GM23248 (cell line): ENCODE results near the gene PRR29. TPM values are rescaled to one million over a fixed set of nuclear protein-coding genes. Genes with fewer than 3 reads are reported as not detected.
A peak's percentile ranks its signal among the peaks of the same experiment; 100 is the strongest.

Source experiments
- DNase-seq: peaks from one replicate; pipeline ENCODE4 v3.0.0-alpha.2; 2015
- H2AFZ ChIP-seq: fragments of 200-600 bp; sonication (generic); 2 replicates; pipeline ENCODE4 v1.6.1; 2016; ENCODE audit warnings: antibody characterized with exemption
- H3F3A ChIP-seq: fragments of 200-600 bp; sonication (generic); 2 replicates; pipeline ENCODE4 v1.6.1; 2016; ENCODE audit warnings: mild to moderate bottlenecking, antibody characterized with exemption, mixed run types; ENCODE audit not compliant: insufficient read depth
- H3K27ac ChIP-seq: fragments of 200-600 bp; sonication (generic); 2 replicates; pipeline ENCODE4 v1.5.1; 2016; ENCODE audit warnings: mild to moderate bottlenecking
- H3K27me3 ChIP-seq: fragments of 200-600 bp; sonication (generic); replicated peaks from 2 replicates; pipeline ENCODE4 v1.6.1; 2016; ENCODE audit warnings: mild to moderate bottlenecking; ENCODE audit not compliant: insufficient read depth
- H3K36me3 ChIP-seq: fragments of 200-600 bp; sonication (generic); 2 replicates; pipeline ENCODE4 v1.6.1; 2016; ENCODE audit warnings: low read depth, mild to moderate bottlenecking
- H3K4me1 ChIP-seq: fragments of 200-600 bp; sonication (generic); 2 replicates; pipeline ENCODE4 v1.6.1; 2016; ENCODE audit warnings: mild to moderate bottlenecking; ENCODE audit not compliant: insufficient read depth
- H3K4me2 ChIP-seq: fragments of 200-600 bp; sonication (generic); one replicate; pipeline ENCODE4 v1.6.1; 2016; ENCODE audit warnings: mild to moderate bottlenecking; ENCODE audit not compliant: unreplicated experiment
- H3K4me3 ChIP-seq: fragments of 200-600 bp; sonication (generic); 2 replicates; pipeline ENCODE4 v1.5.1; 2016; ENCODE audit warnings: mild to moderate bottlenecking
- H3K79me2 ChIP-seq: fragments of 200-600 bp; sonication (generic); 2 replicates; pipeline ENCODE4 v1.6.1; 2016; ENCODE audit warnings: mild to moderate bottlenecking; ENCODE audit not compliant: insufficient read depth
- H3K9ac ChIP-seq: fragments of 200-600 bp; sonication (generic); 2 replicates; pipeline ENCODE4 v1.6.1; 2016; ENCODE audit warnings: mild to moderate bottlenecking
- H3K9me2 ChIP-seq: fragments of 200-600 bp; sonication (generic); 2 replicates; pipeline ENCODE4 v1.6.1; 2016; ENCODE audit warnings: mixed run types, mild to moderate bottlenecking, moderate library complexity; ENCODE audit not compliant: insufficient read depth
- H3K9me3 ChIP-seq: fragments of 200-600 bp; sonication (generic); one replicate; pipeline ENCODE4 v1.6.1; 2017; ENCODE audit warnings: low read depth
- H4K20me1 ChIP-seq: fragments of 200-600 bp; sonication (generic); 2 replicates; pipeline ENCODE4 v1.6.0; 2016; ENCODE audit not compliant: insufficient read depth
- EZH2 ChIP-seq: fragments of 200-600 bp; sonication (generic); IDR thresholded peaks from 2 replicates; pipeline ENCODE4 v1.6.1; 2018; ENCODE audit warnings: antibody characterized with exemption, mild to moderate bottlenecking; ENCODE audit not compliant: insufficient read depth, poor library complexity, severe bottlenecking
- EZH2phosphoT487 ChIP-seq: fragments of 200-600 bp; sonication (generic); IDR thresholded peaks from 2 replicates; pipeline ENCODE4 v1.6.1; 2018; ENCODE audit warnings: antibody characterized with exemption, moderate library complexity, mild to moderate bottlenecking, low read depth; ENCODE audit not compliant: insufficient read depth
- WGBS, 2 experiments: methylation state at CpG; one replicate each; pipeline ENCODE4 v1.1.6; 2015 to 2017; ENCODE audit warnings: low lambda C conversion rate in 2 of 2, low coverage in 1 of 2; ENCODE audit errors: missing lambda C conversion rate in 2 of 2; 5-methylcytosine and 5-hydroxymethylcytosine counted together
- in situ Hi-C: fragments of 300-500 bp; cut with MboI; formaldehyde crosslinking; loops from 2 replicates; pipeline ENCODE4 v1.15.0; 2020
- polyA plus RNA-seq: library from polyadenylated mRNA; unstranded; fragments of >200 nt; fragmentation: Nextera tagmentation; extraction: Ambion mirVana; gene quantifications from 2 replicates; pipeline ENCODE4 v1.2.1, GENCODE V29; 2016
- total RNA-seq: library from RNA; depleted of rRNA; stranded (reverse); fragments of >200 nt; shearing (Covaris generic); gene quantifications from 2 replicates; pipeline ENCODE4 v1.2.3, GENCODE V29; 2014

Gene PRR29
- total and polyA plus RNA-seq, 2 experiments from 2014 or later, result not detected

DNA sequence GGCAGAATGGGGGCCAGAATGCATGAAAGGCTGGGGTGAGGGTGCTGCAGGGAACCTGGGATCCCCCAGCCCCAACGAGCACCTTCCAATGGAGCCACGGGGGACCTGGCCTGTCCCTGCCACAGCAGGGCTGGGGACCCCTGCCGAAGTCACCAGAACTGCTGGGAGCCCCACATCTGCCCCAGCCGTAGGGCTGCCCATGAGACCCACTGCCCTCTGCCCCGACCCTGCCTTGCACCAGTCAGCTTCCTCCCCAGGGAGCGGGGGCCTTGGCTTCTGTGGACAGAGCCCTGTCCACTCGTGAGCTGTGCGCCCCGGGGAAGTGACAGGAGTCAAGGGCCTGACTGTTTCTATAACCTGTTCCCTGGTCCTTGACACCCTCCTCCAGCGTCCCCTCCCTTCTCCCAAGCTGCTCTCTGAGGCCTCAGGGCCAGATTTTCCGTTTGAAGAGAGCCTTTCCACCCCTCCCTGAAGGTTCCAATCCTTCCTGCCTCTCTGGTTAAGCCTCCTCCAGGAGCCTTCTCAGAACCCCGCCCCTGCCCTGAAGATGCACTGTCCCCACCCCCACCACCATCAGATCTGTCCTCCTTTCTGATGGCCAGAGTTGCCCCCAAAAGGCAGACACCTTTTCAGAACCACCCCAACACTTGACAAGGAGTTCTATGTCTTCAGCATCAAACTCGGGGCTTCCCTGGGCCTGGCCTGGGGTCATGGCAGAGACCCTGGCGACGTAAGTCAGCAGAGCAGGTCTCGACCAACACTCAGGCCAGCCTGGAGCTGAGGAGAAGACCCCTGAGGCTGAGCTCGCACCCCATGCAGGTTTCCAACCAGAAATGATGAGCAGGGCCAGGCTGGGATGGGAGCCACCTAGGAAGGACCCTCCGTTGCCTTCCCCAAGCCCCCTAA lies 10.7 kb upstream of the PRR29 start:
- H2AFZ ChIP-seq, result no peak overlapping the region
- no peak overlapping the region for H3K4me3 ChIP-seq
- no peaks in the 10 kb centered on the region for H3K36me3 ChIP-seq
- H3K9me2 ChIP-seq, result no peaks in the 10 kb centered on the region
- DNase-seq, result no peak
- in situ Hi-C loops, result no loop called here
- H3K79me2 ChIP-seq, result no peaks in the 10 kb centered on the region
- no peaks in the 10 kb centered on the region for H4K20me1 ChIP-seq
- H3K27me3 ChIP-seq, result peaks cover 13% of the 10 kb centered on the region
- 81 to 83% methylated on average over 15 to 18 of the region's 18 CpGs for WGBS, 2 experiments
- H3K9ac ChIP-seq, result no peak overlapping the region
- no peaks in the 10 kb centered on the region for H3F3A ChIP-seq
- H3K4me2 ChIP-seq, result no peak overlapping the region
- H3K9me3 ChIP-seq, result no peaks in the 10 kb centered on the region
- TF ChIP-seq EZH2 (no peak), EZH2phosphoT487 (no peak)
- peaks cover 13% of the 10 kb centered on the region for H3K4me1 ChIP-seq
- no peak overlapping the region for H3K27ac ChIP-seq

DNA sequence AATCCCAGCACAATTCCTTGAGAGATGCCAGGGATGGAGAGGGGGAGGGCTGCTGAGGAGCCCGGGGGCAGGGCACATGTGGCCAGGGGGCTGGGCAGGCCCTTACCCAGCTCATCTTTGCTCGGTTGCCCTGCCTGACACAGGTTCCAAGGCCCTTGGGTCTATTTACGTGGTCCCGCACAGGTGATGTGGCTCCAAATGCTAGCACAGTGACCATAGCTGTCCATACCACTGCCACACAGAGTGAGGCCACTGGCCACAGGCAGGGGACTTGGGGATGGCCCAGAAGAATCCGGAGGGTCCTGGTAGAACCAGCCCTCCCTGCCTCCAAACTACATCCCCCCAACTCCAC lies 10.0 kb upstream of the PRR29 start:
- no peaks in the 10 kb centered on the region for H3K36me3 ChIP-seq
- no peak for TF ChIP-seq EZH2
- no peak for TF ChIP-seq EZH2phosphoT487
- no peak overlapping the region for H2AFZ ChIP-seq
- peaks cover 13% of the 10 kb centered on the region for H3K4me1 ChIP-seq
- H3K27ac ChIP-seq, result no peak overlapping the region
- no peaks in the 10 kb centered on the region for H3K9me2 ChIP-seq
- no peak overlapping the region for H3K9ac ChIP-seq
- DNase-seq, result no peak
- no peaks in the 10 kb centered on the region for H3F3A ChIP-seq
- no peak overlapping the region for H3K4me3 ChIP-seq
- no peaks in the 10 kb centered on the region for H4K20me1 ChIP-seq
- in situ Hi-C loops, result no loop called here
- no peak overlapping the region for H3K4me2 ChIP-seq
- peaks cover 17% of the 10 kb centered on the region for H3K27me3 ChIP-seq
- H3K9me3 ChIP-seq, result no peaks in the 10 kb centered on the region
- 84 to 88% methylated on average over 5 of the region's 5 CpGs for WGBS, 2 experiments
- H3K79me2 ChIP-seq, result no peaks in the 10 kb centered on the region

DNA sequence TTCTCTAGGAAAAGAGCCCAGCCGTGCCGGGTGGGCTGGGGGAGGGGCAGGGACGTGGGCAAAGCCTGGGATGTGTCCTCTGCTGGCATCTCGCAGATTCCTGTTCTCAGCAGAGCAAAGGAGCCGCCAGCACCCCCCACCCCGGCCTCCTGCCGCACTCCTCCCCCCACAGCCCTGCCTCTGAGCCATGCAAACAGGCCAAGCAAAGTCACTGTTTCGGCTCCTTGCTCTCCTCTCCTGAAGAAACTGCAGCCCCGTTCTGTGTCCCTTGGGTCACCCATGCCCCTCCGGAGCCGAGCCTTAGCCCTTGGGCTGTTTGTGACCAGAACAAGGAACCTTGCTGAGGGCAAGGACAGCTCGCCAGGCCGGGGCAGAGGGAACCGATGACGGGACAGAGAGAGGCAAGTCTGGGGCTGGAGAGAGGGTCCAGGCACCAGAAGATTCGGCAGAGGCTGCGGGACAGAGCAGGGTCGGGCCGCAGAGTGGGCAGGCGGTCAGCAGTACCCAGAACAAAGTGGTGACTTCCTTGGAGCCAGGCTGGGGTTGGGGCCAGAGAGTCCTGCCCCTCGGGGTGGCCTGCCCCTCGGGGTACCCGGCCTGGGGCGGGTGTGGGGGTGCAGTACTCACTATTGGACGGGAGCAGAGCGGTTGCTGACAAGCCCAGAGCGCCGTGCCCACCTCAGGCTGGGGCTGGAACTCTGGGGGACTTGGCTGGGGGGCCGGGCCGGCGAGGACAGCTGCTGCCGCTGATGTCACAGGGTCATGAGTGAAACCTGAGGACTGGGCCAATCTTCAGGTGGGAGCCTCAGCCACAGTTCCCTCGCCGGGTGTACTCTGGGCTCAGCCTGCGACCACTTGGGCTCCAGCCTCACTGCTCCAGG lies 9.2 kb upstream of the PRR29 start:
- Histone ChIP-seq H3K4me1 (peaks cover 13% of the 10 kb centered on the region), H3K9me3 (no peaks in the 10 kb centered on the region), H3K9ac (no peak overlapping the region), H4K20me1 (no peaks in the 10 kb centered on the region), H3K4me2 (no peak overlapping the region), H3K27ac (no peak overlapping the region), H3F3A (no peaks in the 10 kb centered on the region), H3K79me2 (no peaks in the 10 kb centered on the region), H3K9me2 (no peaks in the 10 kb centered on the region), H2AFZ (no peak overlapping the region), H3K4me3 (no peak overlapping the region), H3K36me3 (no peaks in the 10 kb centered on the region), H3K27me3 (peaks cover 22% of the 10 kb centered on the region)
- TF ChIP-seq EZH2 (no peak), EZH2phosphoT487 (no peak)
- in situ Hi-C loops, result no loop called here
- peak; percentile 21 for DNase-seq
- 45 to 52% methylated on average over 20 to 35 of the region's 35 CpGs for WGBS, 2 experiments

DNA sequence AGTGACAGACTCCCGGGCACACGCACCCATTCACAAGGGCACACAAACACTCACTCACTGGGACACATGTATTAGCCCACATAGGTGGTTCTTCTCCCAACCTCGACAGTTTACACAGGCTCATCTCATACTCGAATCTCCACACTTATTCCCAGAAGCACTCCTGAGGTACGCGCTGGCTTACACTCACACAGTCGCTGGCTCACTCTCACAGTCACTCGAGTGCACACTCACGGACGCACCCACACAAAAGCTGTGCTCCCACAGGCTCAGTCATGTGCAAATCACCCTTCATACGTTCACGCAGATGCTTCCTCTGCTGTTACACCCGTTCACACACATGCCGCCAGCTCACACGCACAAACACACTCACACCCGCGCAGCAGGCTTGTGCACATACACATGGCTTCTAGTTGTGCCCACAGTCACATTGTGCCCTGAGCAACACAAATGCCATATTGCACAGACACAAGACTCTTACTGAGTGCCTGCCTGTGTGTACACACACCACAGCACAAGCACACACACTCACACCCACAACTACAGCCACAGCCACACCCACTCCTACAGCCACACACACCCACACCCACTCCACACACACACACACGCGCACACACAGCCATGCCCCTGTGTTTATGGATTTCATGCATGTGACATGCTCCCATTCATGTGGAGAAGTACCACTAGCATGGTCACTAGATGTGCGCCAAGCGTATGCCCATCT lies 8.4 kb upstream of the PRR29 start:
- no peak overlapping the region for H3K27ac ChIP-seq
- in situ Hi-C loops, result no loop called here

More for the DNA sequence above, 8.4 kb upstream of the PRR29 start:
- Histone ChIP-seq H3F3A (no peaks in the 10 kb centered on the region), H3K36me3 (no peaks in the 10 kb centered on the region), H3K4me3 (no peak overlapping the region), H3K9me3 (no peaks in the 10 kb centered on the region), H3K27me3 (peaks cover 29% of the 10 kb centered on the region), H3K9ac (no peak overlapping the region), H3K79me2 (no peaks in the 10 kb centered on the region), H3K9me2 (no peaks in the 10 kb centered on the region), H4K20me1 (no peaks in the 10 kb centered on the region), H2AFZ (no peak overlapping the region), H3K4me2 (no peak overlapping the region), H3K4me1 (peaks cover 7% of the 10 kb centered on the region)
- DNase-seq, result no peak
- TF ChIP-seq EZH2phosphoT487 (no peak), EZH2 (no peak)
- WGBS, 2 experiments, result 84 to 86% methylated on average over 21 of the region's 21 CpGs
